Ectodermal cell (in vitro differentiated cells): ENCODE data around the gene GLRA1.
"Not testable (repeated sequence)": the region's sequence is repeated elsewhere in the genome, so short reads cannot be mapped to it uniquely, and the experiment has no call there.

Experiments
- H3K27ac ChIP-seq: 2 replicates; pipeline ENCODE4 v1.7.0; 2013; ENCODE audit warnings: mild to moderate bottlenecking, low read depth, low read length; ENCODE audit not compliant: insufficient read depth, poor library complexity, severe bottlenecking
- H3K27me3 ChIP-seq: 2 replicates; pipeline ENCODE4 v1.7.0; 2013; ENCODE audit warnings: mild to moderate bottlenecking, low read length; ENCODE audit not compliant: insufficient read depth, control insufficient read depth, poor library complexity, severe bottlenecking
- H3K36me3 ChIP-seq: one replicate; pipeline ENCODE4 v1.7.0; 2013; ENCODE audit warnings: low read length; ENCODE audit not compliant: control insufficient read depth, insufficient read depth
- H3K4me1 ChIP-seq: one replicate; pipeline ENCODE4 v1.7.0; 2013; ENCODE audit warnings: low read length; ENCODE audit not compliant: control insufficient read depth, insufficient read depth
- H3K4me3 ChIP-seq: 2 replicates; pipeline ENCODE4 v1.7.0; 2013; ENCODE audit warnings: low read depth, low read length, control low read depth; ENCODE audit not compliant: insufficient read depth
- H3K9me3 ChIP-seq: 2 replicates; pipeline ENCODE4 v1.7.0; 2013; ENCODE audit warnings: mild to moderate bottlenecking, low read length, moderate library complexity; ENCODE audit not compliant: control insufficient read depth
- WGBS, 2 experiments: methylation state at CpG; one replicate each; pipeline ENCODE4 v1.1.7; 2013; ENCODE audit warnings: missing lambda C conversion rate in 2 of 2; 5-methylcytosine and 5-hydroxymethylcytosine counted together

Gene GLRA1

GRCh38 chr5:151870271-151870670 lies 54.4 kb downstream of the GLRA1 start:
- Histone ChIP-seq H3K9me3 (no peaks in the 10 kb centered on the region), H3K27me3 (no peaks in the 10 kb centered on the region), H3K4me3 (no peak overlapping the region), H3K4me1 (peaks cover 6% of the 10 kb centered on the region), H3K27ac (no peak overlapping the region), H3K36me3 (no peaks in the 10 kb centered on the region)
- 88 to 98% methylated on average over 2 of the region's 2 CpGs for WGBS, 2 experiments

- H3K4me3 ChIP-seq, result no peak overlapping the region
- WGBS, 2 experiments, result 94 to 100% methylated on average over 2 of the region's 2 CpGs
- no peaks in the 10 kb centered on the region for H3K27me3 ChIP-seq
- no peak overlapping the region for H3K27ac ChIP-seq
- H3K4me1 ChIP-seq, result peaks cover 6% of the 10 kb centered on the region
- H3K9me3 ChIP-seq, result no peaks in the 10 kb centered on the region
- H3K36me3 ChIP-seq, result no peaks in the 10 kb centered on the region
Measured at GRCh38 chr5:151869843-151870242, 54.8 kb downstream of the GLRA1 start.

DNA sequence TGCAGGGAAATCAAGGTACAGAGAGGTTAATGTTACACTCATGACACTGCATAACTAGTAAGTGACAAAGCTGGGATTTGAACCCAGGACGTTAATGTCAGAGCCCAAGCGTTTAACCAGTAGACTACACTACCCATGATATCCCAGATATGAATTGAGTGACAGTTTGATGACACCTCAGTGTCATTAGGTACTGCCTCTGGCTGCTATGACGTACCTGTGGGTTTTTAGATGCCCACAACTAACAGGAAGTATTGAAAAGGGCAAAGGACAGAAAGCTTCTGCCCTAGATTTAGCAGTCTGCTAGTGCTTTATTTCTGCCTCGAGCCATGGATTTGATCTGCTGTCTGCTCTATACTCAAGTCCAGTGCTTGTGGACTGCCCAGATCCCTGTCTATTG lies 56.2 kb downstream of the GLRA1 start:
- Histone ChIP-seq H3K27ac (no peak overlapping the region), H3K27me3 (no peaks in the 10 kb centered on the region), H3K9me3 (no peaks in the 10 kb centered on the region), H3K4me1 (peaks cover 6% of the 10 kb centered on the region), H3K4me3 (no peak overlapping the region), H3K36me3 (no peaks in the 10 kb centered on the region)
- 89 to 94% methylated on average over 4 of the region's 4 CpGs for WGBS, 2 experiments

DNA sequence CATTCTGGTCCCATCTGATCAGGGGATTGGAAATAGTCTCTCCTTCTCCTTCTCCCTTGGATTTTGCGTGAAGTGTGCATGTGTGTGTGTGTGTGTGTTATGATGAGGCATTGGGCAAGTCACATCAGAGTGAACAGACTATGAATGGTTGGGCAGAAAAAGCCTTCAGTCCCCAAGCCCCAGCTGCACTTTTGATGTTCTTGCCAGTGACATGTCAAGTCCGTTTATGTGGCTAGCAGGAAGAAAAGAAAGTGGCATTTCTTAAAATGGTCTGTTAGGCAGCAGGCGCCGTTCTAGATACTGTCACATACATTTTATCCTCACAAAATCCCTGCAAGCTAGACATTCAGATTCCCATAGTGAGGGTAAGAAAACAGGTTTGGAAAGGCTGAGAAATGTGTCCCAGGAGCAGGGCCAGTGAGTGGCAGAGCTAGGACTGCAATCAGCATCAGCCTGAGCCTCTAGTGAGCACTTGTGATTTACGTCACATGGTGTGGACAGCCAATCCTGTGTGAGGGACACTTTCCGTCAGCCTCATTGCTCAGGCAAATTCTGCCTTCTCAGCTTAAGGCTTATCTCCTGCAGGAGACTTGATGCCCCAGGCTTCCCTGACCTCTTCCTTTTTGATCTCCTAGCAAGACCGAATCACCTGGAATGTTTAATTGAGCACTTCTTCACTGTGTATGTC lies 60.4 kb downstream of the GLRA1 start:
- no peak overlapping the region for H3K27ac ChIP-seq
- no peaks in the 10 kb centered on the region for H3K27me3 ChIP-seq
- H3K4me1 ChIP-seq, result no peaks in the 10 kb centered on the region
- H3K36me3 ChIP-seq, result no peaks in the 10 kb centered on the region
- no peak overlapping the region for H3K4me3 ChIP-seq
- WGBS, 2 experiments, result 89% methylated on average over 4 to 7 of the region's 7 CpGs
- no peaks in the 10 kb centered on the region for H3K9me3 ChIP-seq

DNA sequence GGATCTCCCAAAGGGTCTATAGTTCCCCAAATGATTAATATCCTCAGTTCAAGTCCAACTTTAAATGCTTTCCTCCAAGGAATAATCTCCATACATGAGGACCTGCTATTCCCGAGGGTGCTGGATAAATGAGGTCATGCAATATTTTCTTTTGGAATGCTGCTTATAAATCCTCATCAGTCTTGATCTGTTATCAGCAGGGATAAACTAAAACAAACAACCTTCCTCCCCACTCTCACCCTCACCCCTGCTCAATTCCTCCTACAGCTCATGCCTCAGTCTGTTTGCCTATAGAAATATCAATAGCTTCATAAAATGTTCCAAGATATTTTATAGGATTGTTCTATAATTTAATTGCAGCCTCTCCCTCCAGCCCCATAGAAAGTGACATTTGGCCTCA lies 61.1 kb downstream of the GLRA1 start:
- 100% methylated on average over 1 of the region's 1 CpG for WGBS, 2 experiments
- Histone ChIP-seq H3K4me1 (no peaks in the 10 kb centered on the region), H3K4me3 (no peak overlapping the region), H3K9me3 (no peaks in the 10 kb centered on the region), H3K36me3 (no peaks in the 10 kb centered on the region), H3K27ac (no peak overlapping the region), H3K27me3 (no peaks in the 10 kb centered on the region)

DNA sequence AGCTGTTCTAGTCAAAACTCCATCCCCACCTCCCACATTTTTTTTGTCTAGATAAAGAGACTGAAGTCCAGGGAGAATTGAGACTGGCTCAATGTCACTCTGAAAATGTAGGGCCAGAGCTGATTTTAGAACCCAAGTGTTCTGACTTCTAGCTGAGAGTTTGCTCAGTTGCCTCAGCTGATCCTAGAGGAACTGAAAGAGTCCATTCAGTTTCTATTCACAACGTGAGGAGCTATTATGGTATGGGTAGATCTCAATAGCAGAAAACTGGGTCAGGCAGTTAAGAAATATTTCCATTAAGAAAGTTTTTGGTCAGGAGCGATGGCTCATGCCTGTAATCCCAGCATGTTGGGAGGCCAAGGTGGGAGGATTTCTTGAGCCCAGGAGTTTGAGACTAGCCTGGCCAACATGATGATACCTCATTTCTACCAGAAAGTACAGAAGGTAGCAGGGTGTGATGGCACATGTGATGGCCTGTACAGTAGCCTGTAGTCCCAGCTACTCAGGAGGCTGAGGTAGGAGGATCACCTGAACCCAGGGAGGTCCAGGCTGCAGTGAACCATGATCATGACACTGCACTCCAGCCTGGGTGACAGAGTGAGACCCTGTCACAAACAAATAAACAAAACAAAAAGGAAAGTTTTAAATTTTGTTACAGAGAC lies 61.7 kb downstream of the GLRA1 start:
- no peaks in the 10 kb centered on the region for H3K27me3 ChIP-seq
- no peaks in the 10 kb centered on the region for H3K9me3 ChIP-seq
- no peak overlapping the region for H3K4me3 ChIP-seq
- no peaks in the 10 kb centered on the region for H3K36me3 ChIP-seq
- 95% methylated on average over 2 of the region's 2 CpGs for WGBS, 2 experiments
- no peaks in the 10 kb centered on the region for H3K4me1 ChIP-seq
- H3K27ac ChIP-seq, result no peak overlapping the region

GRCh38 chr5:151860867-151861266 lies 63.8 kb downstream of the GLRA1 start:
- H3K4me1 ChIP-seq, H3K9me3 ChIP-seq, H3K27ac ChIP-seq, H3K4me3 ChIP-seq, H3K27me3 ChIP-seq, H3K36me3 ChIP-seq: not testable (repeated sequence)
- 92 to 100% methylated on average over 1 to 3 of the region's 4 CpGs for WGBS, 2 experiments

DNA sequence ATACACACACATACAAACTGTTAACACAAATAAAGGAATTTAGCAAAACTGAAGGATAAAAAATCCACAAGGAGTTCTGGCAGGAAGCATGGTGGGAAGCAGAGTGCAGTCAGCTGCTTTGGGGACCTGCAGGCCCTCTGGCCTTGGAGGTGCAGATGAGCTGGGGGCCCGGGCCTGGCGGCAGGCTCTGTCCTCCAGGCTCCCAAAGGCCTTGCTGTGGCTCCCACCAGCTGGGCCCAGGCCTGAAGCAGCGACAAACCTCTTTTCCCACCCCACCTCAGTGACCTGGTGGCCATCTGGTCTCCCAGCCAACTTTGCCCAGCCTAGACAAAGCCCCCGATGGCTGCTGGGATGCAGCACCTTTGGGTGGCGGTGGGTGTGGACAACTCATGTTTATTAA lies 67.8 kb downstream of the GLRA1 start:
- no peaks in the 10 kb centered on the region for H3K4me1 ChIP-seq
- H3K9me3 ChIP-seq, result no peaks in the 10 kb centered on the region
- no peaks in the 10 kb centered on the region for H3K36me3 ChIP-seq
- no peak overlapping the region for H3K27ac ChIP-seq
- H3K4me3 ChIP-seq, result no peak overlapping the region
- 91 to 93% methylated on average over 5 of the region's 5 CpGs for WGBS, 2 experiments
- no peaks in the 10 kb centered on the region for H3K27me3 ChIP-seq

DNA sequence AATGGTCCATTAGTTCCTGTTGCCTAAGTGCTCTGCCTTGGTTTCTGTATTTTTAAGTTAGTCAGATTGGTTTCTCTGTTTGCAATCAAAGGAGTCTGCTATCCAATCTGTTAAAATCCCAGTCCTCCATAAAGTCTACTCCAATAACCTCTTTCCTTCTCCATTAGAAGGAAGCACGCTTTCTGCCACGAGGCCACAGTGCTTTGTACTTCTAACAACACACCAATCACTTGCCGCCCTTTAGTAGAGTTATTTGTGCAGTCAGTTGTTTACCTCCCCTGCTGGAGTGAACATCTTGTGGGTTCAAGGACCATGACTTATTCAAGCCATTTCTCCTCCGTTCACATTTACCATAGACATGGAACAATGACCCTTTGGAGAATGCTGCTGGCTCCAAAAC lies 69.0 kb downstream of the GLRA1 start:
- Histone ChIP-seq H3K9me3 (no peaks in the 10 kb centered on the region), H3K27ac (no peak overlapping the region), H3K4me1 (no peaks in the 10 kb centered on the region), H3K4me3 (no peak overlapping the region), H3K27me3 (no peaks in the 10 kb centered on the region), H3K36me3 (no peaks in the 10 kb centered on the region)
- WGBS, 2 experiments, result 91 to 94% methylated on average over 4 of the region's 4 CpGs

DNA sequence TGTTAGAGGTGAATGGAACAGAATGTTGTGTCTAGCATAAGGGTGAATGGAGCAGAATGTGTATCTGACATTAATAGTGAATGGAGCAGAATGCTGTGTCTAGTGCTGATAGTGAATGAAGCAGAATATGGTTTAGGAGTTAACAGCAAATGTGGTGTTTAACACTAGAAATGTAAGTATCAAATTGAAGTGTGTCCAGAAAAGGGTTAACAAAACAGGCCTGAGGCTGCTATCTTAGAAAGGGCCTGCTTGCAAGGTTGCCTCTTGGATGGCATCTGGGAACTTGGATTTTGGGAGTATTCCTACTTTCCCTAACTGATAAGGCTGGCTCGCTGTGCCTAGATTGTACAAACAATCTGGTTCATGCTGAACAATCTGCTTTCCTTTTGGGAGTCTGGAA lies 76.8 kb downstream of the GLRA1 start:
- WGBS, 2 experiments, result 89 to 92% methylated on average over 1 of the region's 1 CpG
- Histone ChIP-seq H3K27me3 (no peaks in the 10 kb centered on the region), H3K36me3 (no peaks in the 10 kb centered on the region), H3K9me3 (no peaks in the 10 kb centered on the region), H3K4me3 (no peak overlapping the region), H3K4me1 (no peaks in the 10 kb centered on the region), H3K27ac (no peak overlapping the region)
